ENCODE results near the gene SUMO1.
"Not testable (repeated sequence)": the region's sequence is repeated elsewhere in the genome, so short reads cannot be mapped to it uniquely, and the experiment has no call there.

SUMO1 gene

DNA sequence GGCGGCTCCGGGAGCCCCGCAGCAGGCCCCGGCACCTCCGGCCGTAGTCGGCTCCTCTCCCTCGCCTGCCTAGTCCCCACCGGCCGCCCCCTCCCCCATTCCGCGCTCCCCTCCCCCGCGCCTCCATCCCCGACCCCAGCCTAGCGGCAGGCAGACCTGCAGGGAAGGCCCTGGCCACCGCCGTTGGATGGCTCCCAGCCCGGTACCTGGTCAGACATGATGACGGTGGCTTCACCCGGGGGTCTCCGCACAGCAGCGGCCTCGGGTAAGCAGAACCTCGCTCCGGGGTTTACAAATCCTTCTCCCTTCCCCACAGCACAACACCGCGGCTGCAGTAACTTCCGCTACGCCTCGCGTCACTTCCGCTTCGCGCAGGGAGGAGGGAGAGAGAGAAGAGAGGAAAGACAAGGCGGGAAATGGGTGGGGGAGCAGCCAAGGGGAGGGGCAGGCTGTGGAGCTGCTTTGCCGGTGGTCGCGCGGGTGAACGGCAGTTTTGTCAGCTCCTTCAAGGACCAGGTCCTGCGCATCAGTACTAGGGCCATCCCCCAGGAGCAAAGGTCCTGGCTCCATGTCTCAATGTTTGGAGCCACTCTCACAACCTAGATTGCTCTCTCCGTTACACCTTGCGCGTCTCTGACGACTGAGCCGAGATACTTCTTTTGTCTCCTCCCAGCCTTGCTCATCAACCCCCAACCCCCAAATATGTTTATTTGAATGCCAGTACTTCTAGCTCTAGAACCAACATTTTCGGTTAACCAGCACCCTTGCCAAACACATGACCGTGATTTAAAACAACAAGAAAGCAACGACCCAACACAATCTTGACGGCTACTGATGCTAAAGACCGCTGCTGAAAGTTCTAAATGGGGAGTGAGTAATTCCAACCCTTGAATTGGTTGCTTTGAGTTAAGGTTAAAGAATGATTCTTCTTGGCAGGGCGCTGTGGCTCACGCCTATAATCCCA is at the start of gene SUMO1:
TSS of gene SUMO1 (minus strand) at position 364 of the 964 bp plus-strand sequence. CDS start at position 218, 146 bp downstream.
- Histone ChIP-seq H3K4me3 (IDR thresholded peaks at IDR 0.05; ENCODE audit: insufficient read depth, low read depth, low read length) (peak within 1 kb of the TSS; percentile 70), H3K4me2 (peak within 1 kb of the TSS; percentile 65), H3K27me3 (ENCODE audit: insufficient read depth, low read depth) (no peaks in the 10 kb centered on the region), H3K36me3 (ENCODE audit: insufficient read depth) (no peaks in the 10 kb centered on the region), H4K20me1 (ENCODE audit: insufficient read depth) (0 out of 2 replicates have a peak, but pooled peaks cover 4% of the 10 kb centered on the region), H2AFZ (ENCODE audit: low read depth) (peak within 1 kb of the TSS; percentile 87), H3K27ac (peak within 1 kb of the TSS; percentile 47), H3K4me1 (ENCODE audit: low read depth, poor library complexity, severe bottlenecking) (peaks cover 23% of the 10 kb centered on the region), H3K79me2 (ENCODE audit: insufficient read depth, low read depth) (peaks cover 46% of the 10 kb centered on the region), H3K9ac (peak within 1 kb of the TSS; percentile 64)
- TF ChIP-seq, protein P1, sequence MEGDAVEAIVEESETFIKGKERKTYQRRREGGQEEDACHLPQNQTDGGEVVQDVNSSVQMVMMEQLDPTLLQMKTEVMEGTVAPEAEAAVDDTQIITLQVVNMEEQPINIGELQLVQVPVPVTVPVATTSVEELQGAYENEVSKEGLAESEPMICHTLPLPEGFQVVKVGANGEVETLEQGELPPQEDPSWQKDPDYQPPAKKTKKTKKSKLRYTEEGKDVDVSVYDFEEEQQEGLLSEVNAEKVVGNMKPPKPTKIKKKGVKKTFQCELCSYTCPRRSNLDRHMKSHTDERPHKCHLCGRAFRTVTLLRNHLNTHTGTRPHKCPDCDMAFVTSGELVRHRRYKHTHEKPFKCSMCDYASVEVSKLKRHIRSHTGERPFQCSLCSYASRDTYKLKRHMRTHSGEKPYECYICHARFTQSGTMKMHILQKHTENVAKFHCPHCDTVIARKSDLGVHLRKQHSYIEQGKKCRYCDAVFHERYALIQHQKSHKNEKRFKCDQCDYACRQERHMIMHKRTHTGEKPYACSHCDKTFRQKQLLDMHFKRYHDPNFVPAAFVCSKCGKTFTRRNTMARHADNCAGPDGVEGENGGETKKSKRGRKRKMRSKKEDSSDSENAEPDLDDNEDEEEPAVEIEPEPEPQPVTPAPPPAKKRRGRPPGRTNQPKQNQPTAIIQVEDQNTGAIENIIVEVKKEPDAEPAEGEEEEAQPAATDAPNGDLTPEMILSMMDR (conservative IDR thresholded peaks at IDR 0.05; ENCODE audit: low read depth, low read length) = no peak

DNA sequence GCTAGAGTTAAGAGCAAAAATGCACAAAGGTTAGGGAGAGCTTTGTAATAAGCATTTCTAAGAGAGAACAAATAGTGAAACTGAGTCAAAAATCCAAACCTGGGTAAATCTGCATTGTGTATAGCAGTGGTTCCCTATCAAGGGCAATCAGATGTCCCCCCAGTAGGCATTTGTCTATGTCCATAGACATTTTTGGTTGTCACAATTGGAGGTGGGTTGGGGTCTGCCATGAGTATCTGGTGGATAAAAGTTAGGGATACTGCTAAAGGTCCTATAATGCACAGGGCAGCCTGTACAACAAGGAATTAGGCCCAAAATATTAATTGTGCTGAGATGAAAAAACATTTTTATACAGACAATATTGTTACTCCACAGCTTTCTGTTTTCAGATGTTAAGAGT is 48.2 kb upstream of the SUMO1 start:
- H3K9ac ChIP-seq = no peak overlapping the region
- H3K4me1 ChIP-seq (ENCODE audit: low read depth, poor library complexity, severe bottlenecking) = peaks cover 6% of the 10 kb centered on the region
- TF ChIP-seq, protein P1 (conservative IDR thresholded peaks at IDR 0.05; ENCODE audit: low read depth, low read length) = no peak
- no peak overlapping the region for H3K4me3 ChIP-seq (IDR thresholded peaks at IDR 0.05; ENCODE audit: insufficient read depth, low read depth, low read length)
- H3K4me2 ChIP-seq = no peak overlapping the region
- no peaks in the 10 kb centered on the region for H3K27me3 ChIP-seq (ENCODE audit: insufficient read depth, low read depth)
- H3K79me2 ChIP-seq (ENCODE audit: insufficient read depth, low read depth) = peaks cover 34% of the 10 kb centered on the region; the same call in 1 of the 2 replicates
- H4K20me1 ChIP-seq (ENCODE audit: insufficient read depth) = peaks cover under 1% of the 10 kb centered on the region; the same call in 1 of the 2 replicates
- no peak overlapping the region for H3K27ac ChIP-seq
- H3K36me3 ChIP-seq (ENCODE audit: insufficient read depth) = peaks cover 55% of the 10 kb centered on the region; the same call in 1 of the 2 replicates
- no peak overlapping the region for H2AFZ ChIP-seq (ENCODE audit: low read depth)

DNA sequence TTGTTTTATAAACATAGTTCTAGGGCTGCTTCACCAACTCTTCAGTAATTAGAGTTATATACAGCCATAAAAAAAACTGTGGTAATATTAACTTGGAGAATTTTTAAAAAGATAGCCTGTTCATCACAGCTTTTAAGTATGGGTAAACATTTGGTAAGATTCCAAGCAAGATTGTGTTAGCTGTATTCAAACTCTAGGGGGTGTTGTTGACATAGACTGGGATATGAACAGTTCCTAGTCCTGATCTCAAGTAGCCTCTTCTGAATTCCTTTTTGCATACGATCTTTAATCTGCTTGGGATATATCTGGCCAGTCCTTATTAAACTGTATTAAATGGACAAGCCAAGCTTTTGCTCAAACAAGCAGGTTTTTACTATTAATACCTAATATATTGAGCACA is 40.5 kb upstream of the SUMO1 start:
- Histone ChIP-seq H3K36me3 (ENCODE audit: insufficient read depth) (peaks cover 31% of the 10 kb centered on the region; the same call in 1 of the 2 replicates), H3K9ac (no peak overlapping the region), H3K4me1 (ENCODE audit: low read depth, poor library complexity, severe bottlenecking) (peaks cover 8% of the 10 kb centered on the region), H3K27me3 (ENCODE audit: insufficient read depth, low read depth) (no peaks in the 10 kb centered on the region), H3K27ac (0 out of 2 replicates have a peak overlapping the region, but pooled peaks have one; percentile 7), H3K4me2 (no peak overlapping the region), H2AFZ (ENCODE audit: low read depth) (no peak overlapping the region), H4K20me1 (ENCODE audit: insufficient read depth) (peaks cover 32% of the 10 kb centered on the region), H3K79me2 (ENCODE audit: insufficient read depth, low read depth) (peaks cover 95% of the 10 kb centered on the region), H3K4me3 (IDR thresholded peaks at IDR 0.05; ENCODE audit: insufficient read depth, low read depth, low read length) (no peak overlapping the region)
- TF ChIP-seq, protein P1 (conservative IDR thresholded peaks at IDR 0.05; ENCODE audit: low read depth, low read length) = peak; percentile 42; the same call in 1 of the 2 replicates

DNA sequence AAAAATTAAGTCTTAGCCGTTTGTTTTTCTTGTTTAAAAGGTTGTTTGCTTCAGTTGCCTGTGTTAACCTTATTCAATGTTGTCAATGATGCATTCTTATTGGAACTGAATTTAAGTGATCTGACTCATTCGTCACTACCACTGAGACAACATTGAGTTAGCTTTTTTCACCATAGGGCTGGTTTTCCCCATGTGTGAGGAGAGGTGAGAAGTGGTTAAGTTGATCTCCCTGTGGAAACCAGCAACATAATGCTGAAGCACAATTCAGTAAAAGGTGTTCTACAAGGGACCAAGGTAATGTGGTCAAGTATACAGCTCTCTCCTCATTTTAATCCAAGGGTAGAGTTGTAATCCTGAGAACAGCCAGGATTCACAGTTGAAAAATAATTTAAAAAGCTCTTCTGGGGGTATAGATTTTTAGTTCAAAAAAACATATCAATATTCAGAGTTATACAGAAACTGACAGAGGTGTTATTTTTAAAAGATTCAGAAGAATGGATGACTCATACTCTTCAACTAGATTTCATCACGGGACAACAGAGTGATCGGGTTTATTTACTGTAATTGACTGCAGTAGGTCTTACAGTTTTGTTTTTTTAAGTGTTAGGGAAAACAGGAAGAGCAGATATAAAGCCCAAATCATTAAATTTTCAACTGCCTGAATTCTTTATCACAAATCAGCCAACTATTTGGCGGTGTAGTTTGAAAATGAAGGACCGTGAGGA is 39.8 kb upstream of the SUMO1 start:
- Histone ChIP-seq H3K4me2 (no peak overlapping the region), H3K9ac (no peak overlapping the region), H3K79me2 (ENCODE audit: insufficient read depth, low read depth) (peaks cover 95% of the 10 kb centered on the region), H3K36me3 (ENCODE audit: insufficient read depth) (peaks cover 25% of the 10 kb centered on the region; the same call in 1 of the 2 replicates), H2AFZ (ENCODE audit: low read depth) (no peak overlapping the region), H3K27ac (peak overlapping the region; percentile 7; the same call in 1 of the 2 replicates), H4K20me1 (ENCODE audit: insufficient read depth) (peaks cover 39% of the 10 kb centered on the region), H3K4me1 (ENCODE audit: low read depth, poor library complexity, severe bottlenecking) (peaks cover 8% of the 10 kb centered on the region), H3K4me3 (IDR thresholded peaks at IDR 0.05; ENCODE audit: insufficient read depth, low read depth, low read length) (no peak overlapping the region), H3K27me3 (ENCODE audit: insufficient read depth, low read depth) (no peaks in the 10 kb centered on the region)
- TF ChIP-seq, protein P1 (conservative IDR thresholded peaks at IDR 0.05; ENCODE audit: low read depth, low read length) = no peak

DNA sequence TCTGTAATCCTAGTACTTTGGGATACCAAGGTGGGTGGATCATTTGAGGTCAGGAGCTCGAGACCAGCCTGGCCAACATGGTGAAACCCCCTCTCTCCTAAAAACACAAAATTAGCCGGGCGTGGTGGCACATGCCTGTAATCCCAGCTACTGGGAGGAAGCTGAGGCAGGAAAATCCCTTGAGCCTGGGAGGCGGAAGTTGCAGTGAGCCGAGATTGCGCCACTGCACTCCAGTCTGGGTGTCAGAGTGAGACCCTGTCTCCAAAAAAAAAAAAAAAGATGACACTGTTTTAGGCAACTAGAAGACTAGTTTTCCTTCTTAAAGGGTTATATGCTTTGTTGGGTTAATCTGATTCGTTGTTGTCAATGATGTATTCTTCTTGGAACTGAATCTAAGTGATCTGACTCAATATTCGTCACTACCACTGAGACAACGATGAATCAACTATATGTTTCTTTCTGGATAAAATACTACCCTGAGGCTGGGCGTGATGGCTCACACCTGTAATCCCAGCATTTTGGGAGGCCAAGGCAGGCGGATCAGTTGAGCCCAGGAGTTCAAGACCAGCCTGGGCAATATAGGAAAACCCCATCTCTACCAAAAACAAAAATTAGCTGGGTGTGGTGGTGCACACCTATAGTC is 37.8 kb upstream of the SUMO1 start:
- H3K4me3 ChIP-seq (IDR thresholded peaks at IDR 0.05; ENCODE audit: insufficient read depth, low read depth, low read length); H3K4me1 ChIP-seq (ENCODE audit: low read depth, poor library complexity, severe bottlenecking); H3K4me2 ChIP-seq; H3K9ac ChIP-seq; H3K27me3 ChIP-seq (ENCODE audit: insufficient read depth, low read depth); H3K27ac ChIP-seq; H2AFZ ChIP-seq (ENCODE audit: low read depth): not testable (repeated sequence)
- Histone ChIP-seq H4K20me1 (ENCODE audit: insufficient read depth) (peaks cover 52% of the 10 kb centered on the region), H3K79me2 (ENCODE audit: insufficient read depth, low read depth) (peaks cover 100% of the 10 kb centered on the region), H3K36me3 (ENCODE audit: insufficient read depth) (peaks cover 14% of the 10 kb centered on the region; the same call in 1 of the 2 replicates)

Measured in KMS-11 (cell line).